ENCODE data around the gene MVB12B.

DNA sequence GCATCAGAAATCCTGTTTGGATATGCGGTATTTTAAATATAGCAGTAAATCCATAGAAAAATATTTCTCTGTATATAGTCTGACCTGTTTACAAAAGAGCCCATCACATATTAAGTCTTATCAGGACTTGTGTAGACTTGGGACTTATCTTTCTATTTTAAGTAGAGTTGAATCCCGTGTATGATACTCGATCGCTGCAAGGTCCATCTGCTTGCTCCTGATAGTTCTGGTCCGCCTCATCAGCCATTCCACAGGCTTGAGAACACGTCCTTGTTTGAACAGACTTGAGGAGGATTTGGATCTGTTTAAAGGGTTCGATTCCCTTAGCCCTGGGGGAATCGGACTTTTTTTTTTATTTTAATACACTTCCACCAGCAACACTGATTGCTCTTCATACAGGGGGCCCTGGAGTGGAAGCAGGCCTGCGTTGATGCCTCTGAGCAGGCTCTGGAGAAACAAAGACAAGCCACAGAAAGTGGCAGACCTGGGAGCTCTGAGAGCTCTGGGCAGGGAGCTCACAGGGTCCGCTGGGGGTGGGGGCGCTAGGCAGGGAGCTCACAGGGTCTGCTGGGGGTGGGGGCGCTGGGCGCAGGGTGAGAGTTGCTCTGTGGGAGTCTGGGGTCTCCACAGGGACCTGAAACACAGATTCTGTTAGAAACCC is 112.2 kb downstream of the MVB12B start:
- TF ChIP-seq POLR2A (IDR thresholded peaks at IDR 0.05) (no peak), POLR2AphosphoS5 (IDR thresholded peaks at IDR 0.05; ENCODE audit: insufficient read depth in 1 of 2, low read depth in 1 of 2) (no peak)

All from vagina (tissue), 2 donors.